HG03521 (cell line): ENCODE measurements around the gene VILL.
A peak's percentile ranks its signal among the peaks of the same experiment; 100 is the strongest.
"Not testable (repeated sequence)": the region's sequence is repeated elsewhere in the genome, so short reads cannot be mapped to it uniquely, and the experiment has no call there.

Experiments used
- ATAC-seq: cut with Tn5 transposase; IDR thresholded peaks from one replicate; pipeline ENCODE4 v1.9.1; 2021; ENCODE audit warnings: mild to moderate bottlenecking, moderate library complexity; ENCODE audit not compliant: unreplicated experiment

The VILL gene

DNA sequence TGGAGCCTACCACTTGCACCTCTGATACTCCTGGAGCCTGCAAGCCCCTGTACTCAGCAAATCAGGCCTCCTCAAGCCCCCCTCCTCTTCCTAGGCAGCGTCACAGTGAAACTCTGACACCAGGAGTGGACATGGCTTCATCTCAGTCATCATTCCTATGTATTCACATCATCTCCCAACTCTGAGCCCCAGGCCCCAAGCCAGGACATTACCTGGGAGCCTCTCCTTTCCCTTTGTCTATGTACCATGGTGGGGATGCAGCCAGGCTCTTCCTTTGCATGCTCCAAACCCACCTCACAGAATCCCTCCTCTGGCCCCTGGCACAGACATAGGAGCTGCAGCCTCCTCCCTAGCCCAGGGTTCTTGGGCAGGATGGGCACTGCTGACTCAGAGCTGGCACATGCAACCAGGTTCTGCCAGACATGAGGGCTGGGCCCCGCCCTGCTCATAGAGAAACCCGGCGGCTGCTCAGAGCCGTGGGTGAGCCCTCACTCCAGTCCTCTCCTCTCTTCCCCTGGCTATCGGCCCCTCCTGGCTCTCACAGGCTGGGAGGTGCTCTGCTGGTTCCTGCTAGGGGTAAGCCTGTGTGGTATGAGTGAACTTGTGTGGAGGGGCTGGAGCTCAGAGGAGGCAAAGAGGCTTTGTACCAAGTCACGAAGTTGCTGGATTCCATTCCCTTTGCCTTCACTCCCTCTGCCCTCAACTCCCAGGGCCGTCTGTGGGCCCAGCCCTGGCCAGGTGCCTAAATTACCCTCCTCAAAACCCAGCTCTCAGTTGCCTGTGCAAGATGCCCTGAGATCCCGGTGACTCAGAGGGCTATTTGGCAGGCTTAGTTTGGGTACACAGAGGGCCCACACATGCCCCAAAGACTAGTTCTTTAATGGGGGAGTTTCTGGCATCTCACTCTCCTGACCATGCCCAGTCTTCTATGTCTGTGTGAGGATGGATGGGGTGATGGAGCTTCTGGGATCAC lies 40.7 kb downstream of the VILL start:
- no peak for ATAC-seq

DNA sequence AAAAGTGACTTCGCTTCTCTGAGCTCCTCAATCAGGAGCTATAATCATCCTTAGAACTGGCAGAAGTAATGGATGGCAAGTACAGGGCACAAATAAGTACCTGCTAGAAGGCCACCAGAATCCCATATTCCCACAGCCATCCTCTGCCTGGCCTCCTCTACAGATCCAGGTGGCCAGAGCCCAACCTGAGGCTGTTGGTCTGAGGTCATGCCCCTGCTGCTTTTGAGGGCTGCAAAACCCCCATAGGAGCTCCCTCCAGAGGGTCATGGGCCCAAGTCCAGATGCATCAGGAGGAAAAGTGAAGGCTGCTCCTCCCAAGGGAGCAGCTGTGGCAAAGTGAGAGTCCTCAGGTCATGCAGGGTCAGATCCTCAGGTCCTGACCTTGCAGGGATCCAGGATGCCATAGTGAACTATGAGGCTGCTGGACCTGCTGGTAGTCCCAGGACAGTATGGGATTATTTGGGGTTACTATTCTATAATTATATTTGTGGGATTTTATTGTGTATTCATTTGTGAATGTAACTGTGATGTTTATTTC lies 41.8 kb downstream of the VILL start:
- no peak for ATAC-seq

DNA sequence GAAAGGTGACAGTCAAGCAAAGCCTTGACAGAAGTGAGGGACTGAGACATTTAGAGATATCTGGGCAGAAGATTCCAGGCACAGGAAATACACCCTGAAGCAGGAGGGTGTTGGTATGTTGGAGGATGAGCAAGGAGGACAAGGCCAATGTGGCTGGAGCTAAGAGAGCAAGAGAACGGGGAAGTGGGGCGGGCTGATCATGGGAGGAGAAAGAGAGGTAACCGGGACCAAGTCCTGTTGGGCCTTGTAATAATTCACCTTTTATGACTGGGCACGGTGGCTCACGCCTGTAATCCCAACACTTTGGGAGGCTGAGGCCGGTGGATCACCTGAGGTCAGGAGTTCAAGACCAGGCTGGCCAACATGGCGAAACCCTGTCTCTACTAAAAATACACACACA lies 43.0 kb downstream of the VILL start:
- not testable (repeated sequence) for ATAC-seq

DNA sequence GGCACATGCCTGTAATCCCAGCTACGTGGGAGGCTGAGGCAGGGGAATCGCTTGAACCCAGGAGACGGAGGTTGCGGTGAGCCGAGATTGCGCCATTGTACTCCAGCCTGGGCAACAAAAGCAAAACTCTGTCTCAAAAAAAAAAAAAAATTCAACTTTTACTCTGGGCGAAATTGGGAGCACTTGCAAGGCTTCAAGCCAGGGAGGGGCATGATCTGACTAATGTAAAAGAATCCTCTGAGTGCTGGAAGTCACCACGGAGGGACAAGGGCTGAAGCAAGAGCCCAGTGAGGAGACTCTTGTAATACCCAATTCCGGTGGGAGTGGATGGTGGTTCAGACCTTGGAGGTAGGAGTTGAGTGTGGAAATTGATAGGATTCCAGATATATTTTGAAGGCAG lies 43.7 kb downstream of the VILL start:
- not testable (repeated sequence) for ATAC-seq

DNA sequence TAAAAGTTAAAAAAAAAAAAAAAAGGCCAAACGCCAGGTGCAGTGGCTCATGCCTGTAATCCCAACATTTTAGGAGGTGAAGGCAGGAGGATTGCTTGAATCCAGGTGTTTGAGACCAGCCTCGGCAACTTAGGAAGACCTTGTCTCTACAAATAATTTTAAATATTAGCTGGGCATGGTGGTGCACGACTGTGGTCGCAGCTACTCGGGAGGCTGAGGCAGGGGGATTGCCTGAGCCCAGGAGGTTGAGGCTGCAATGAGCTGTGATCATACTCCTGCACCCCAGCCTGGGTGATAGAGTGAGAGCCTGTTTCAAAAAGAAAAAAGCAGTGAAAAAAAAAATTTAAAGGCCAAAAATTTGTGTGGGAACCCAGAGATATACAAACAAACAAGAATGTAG lies 45.7 kb downstream of the VILL start:
- no peak for ATAC-seq

DNA sequence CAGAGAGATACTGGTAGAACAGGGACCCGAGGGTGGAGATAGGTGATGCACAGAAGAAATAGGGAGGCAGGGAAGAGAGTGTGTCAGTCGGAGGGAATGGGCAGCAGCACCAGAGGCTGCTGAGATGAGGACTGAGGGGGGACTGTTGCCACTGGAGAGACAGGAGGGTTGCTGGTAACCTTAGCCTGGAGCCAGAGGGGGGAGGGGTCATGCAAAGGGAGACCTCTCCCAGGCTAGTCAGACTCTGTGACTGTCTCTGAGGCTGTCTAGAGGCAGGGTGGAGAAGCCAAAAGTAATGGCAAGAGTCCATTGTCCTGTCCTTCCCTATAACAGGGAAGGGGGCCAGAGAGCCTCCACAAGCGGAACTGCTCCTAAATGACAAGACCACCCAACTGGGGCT lies 46.3 kb downstream of the VILL start:
- ATAC-seq = no peak

DNA sequence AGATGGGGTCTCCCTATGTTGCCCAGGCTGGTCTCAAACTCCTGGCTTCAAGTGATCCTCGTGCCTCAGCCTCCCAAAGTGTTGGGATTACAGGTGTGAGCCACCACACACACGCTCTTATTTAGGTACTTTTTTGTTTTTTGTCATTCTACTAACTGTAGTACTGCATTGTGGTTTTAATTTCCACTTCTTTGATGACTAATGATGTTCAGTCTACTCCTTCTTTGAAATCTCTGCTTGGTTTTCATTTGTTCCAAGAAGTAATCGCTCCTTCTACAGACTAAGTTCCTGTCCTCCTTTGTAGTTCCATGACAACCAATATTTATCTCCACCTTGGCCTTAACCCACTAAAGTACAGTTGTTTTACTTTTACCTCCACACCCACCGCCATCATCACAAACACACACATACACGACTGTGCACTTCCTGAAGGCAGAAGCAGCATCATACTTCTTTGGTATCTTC lies 47.9 kb downstream of the VILL start:
- ATAC-seq = no peak

DNA sequence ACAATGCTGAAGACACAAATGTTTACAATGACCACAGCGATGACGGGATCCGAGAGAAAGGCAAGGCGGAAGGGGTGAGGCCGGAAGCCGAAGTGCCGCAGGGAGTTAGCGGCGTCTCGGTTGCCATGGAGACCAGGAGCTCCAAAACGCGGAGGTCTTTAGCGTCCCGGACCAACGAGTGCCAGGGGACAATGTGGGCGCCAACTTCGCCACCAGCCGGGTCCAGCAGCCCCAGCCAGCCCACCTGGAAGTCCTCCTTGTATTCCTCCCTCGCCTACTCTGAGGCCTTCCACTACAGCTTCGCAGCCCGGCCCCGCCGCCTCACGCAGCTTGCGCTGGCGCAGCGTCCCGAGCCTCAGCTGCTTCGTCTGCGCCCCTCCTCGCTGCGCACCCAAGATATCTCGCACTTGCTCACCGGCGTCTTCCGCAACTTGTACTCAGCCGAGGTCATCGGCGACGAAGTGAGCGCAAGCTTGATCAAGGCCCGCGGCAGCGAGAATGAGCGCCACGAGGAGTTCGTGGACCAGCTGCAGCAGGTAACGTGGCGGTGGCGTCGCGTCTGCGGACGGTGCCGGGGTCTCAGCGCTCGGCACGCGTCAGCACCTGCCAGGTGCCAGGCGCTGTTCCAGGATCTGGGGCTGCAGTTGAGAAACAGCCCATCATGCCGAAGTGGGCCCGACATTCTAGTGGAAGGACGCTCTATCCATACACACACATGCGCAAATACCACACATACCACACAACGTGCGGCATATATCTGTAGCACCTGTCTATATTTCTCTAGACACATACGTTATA lies 48.7 kb downstream of the VILL start, which contains the start of gene DLEC1:
TSS of gene DLEC1 (plus strand) at position 108 of the 798 bp plus-strand sequence. CDS start at position 126, 18 bp downstream.
- ATAC-seq = peak; percentile 76

DNA sequence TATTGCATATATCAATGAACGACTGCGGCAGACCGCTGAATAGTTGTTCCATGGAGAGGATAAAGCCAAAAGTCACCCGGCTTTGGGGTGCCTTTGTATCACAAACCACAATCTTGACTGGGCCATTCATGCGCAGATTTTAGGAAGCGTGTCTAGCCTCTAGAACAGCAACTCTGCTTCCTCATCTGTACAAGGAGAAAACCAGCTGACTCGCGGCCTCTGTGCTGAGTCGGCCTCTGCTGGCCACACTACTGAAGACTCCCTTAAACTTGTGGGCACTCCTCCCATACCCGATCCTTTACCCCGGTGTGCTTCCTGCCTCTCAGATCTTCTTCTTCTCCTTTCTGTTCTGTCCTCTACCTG lies 49.3 kb downstream of the VILL start:
- ATAC-seq = peak; percentile 40

DNA sequence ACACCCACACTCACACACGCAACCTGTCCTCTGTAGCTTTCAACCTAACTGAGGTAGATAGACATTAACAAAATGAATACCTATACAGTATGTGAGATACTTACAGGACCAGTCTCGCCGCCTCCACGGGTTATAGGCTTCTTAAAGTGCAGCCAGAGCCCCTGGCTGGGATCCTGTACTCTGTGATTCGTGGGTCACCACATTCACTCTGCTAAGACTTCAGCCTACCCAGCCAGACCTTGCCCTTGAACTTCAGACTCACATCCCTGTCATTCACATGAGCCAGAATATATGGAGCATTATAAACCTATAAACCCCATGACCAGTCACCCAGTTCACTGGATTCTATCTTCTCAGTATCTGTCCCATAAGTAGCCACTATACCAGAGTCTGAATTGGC lies 49.8 kb downstream of the VILL start:
- no peak for ATAC-seq

DNA sequence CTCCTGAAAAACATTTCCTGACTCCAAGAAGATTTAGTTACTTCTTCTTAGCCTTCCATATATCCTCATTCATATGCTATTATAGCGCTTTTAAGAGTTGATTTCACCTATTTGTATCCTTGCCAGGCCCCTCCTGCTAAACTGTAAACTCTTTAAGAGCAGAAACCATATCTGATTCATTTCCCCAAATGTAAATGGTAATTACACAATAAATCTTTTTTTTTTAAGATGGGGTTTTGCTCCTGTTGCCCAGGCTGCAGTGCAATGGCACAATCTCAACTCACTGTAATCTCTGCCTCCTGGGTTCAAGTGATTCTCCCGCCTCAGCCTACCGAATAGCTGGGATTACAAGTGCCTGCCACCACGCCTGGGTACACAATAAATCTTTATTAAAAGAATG lies 52.9 kb downstream of the VILL start:
- no peak for ATAC-seq

DNA sequence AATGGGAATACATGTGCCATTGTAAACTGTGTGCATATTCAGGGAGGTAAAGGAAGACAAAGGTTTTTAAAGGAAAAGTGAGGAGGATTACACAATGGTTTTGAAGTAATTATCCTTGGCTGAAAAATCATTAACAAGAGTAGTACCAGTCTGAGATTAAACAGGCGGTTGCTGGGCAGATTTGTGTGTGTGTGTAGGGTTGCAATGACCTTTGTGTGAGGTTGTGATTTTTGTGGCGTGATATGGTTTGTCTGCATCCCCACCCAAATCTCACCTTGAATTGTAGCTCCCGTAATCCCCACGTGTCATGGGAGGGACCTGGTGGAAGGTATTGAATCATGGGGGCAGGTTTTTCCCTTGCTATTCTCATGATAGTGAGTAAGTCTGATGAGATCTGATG lies 55.4 kb downstream of the VILL start:
- no peak for ATAC-seq

DNA sequence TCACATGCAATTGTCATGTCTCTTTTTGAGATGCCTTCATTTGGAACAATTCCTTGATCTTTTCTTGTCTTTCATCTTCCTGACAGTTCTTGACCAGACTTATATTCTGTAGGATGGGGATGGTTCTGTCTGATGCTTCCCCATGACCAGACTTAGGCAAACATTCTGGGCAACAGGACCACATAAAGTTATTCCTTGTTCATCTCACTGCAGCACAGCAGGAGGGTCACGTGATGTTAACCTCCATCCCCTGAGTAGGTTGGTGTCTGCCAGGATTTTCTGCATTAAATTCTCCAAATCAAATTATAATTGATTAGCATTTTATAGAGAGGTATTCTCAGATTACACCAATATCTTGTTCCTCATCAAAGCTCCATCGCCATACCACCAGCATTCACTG lies 56.2 kb downstream of the VILL start:
- ATAC-seq = no peak

DNA sequence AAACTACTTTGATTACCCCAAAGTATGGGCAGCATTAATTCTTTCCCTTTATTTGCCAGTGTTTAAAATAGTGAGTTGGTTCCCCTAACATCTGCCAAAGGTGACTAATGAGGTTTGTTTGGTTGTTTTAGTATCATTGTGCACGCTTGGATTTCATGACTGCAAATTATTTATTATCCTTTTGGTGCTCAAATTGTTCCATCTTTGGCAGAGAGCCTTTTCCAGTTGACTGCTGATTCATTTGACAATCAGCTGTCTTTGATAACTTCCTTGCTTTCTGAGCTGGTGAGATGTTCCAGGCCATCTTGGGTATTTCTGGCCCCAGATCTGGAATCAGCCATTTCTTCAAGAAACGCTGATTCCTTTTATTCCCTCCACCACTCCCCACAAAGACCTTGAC lies 57.3 kb downstream of the VILL start:
- no peak for ATAC-seq

DNA sequence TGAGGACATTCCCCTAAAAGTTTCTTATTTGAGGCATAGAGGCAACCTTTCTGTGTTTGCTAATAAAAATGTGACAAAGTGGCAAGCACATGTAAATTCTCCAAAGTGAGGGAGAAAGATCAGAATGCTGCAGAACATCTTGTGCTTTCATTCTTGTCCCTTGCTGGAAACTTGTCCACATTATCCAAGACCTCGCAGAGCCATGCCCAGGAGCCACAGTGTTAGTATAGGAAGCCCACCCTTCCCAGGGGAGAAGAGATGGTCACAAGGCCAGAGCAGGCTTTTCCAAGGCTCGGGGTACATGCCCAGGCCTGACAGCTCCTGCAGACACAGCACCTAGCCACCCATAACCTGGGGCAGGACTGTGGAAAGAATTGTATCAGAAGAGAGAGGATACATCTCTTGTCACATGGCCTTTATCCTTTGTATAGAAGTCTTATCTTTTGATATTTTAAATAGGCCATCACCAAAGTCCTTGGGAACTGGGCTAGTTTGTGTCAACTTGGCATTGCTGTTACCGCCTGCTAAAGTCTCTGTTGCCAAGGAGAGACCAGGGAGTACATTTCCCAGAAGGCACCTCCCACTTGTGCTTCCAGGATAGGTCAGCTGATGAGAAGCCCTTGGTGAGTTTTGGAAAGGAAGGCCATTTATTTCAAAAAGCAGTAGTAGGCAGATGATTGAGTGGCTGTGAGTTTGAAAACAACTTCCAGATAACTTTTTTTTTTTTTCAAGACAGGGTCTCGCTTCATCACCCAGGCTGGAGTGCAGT lies 59.0 kb downstream of the VILL start:
- no peak for ATAC-seq

DNA sequence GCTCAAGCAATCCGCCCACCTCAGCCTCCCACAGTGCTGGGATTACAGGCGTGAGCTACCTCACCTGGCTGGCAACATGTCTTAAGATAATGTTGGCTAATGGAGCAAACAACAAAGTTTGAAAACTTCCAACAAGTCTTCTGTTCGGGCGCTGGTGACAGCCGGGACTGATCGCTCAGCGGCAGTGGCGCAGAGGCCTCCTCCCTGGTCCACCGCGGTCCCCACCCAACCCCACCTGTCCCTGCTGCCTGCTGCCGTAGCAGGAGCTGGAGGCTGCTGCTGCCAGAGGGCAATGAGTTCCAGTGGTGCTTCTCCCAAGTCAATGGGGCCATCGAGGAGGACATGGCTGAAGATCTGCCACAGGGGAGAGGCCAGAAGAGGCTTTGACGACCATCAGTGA lies 60.5 kb downstream of the VILL start:
- no peak for ATAC-seq

DNA sequence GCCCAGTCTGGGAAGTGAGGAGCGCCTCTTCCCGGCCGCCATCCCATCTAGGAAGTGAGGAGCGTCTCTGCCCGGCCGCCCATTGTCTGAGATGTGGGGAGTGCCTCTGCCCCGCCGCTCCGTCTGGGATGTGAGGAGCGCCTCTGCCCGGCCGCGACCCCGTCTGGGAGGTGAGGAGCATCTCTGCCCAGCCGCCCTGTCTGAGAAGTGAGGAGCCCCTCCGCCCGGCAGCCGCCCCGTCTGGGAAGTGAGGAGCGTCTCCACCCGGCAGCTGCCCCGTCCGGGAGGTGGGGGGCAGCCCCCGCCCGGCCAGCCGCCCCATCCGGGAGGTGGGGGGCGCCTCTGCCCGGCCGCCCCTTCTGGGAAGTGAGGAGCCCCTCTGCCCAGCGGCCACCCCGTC lies 62.7 kb downstream of the VILL start:
- ATAC-seq = not testable (repeated sequence)

DNA sequence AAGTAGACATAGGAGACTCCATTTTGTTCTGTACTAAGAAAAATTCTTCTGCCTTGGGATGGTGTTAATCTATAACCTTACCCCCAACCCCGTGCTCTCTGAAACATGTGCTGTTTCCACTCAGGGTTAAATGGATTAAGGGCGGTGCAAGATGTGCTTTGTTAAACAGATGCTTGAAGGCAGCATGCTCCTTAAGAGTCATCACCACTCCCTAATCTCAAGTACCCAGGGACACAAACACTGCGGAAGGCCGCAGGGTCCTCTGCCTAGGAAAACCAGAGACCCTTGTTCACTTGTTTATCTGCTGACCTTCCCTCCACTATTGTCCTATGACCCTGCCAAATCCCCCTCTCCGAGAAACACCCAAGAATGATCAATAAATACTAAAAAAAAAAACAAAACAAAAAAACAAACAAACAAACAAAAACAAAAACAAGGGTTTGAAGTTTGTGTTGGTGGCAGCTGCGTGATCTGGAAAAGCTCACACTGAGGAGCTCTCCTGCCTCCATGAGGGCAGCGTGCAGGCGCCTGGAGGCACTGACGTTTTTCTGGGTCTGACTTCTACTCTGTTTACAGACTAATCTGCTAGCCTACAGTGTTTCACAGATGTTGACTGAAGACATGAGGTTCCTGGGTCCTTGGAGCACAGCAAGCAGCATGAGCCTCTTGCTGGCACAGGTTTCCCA lies 63.4 kb downstream of the VILL start:
- not testable (repeated sequence) for ATAC-seq

DNA sequence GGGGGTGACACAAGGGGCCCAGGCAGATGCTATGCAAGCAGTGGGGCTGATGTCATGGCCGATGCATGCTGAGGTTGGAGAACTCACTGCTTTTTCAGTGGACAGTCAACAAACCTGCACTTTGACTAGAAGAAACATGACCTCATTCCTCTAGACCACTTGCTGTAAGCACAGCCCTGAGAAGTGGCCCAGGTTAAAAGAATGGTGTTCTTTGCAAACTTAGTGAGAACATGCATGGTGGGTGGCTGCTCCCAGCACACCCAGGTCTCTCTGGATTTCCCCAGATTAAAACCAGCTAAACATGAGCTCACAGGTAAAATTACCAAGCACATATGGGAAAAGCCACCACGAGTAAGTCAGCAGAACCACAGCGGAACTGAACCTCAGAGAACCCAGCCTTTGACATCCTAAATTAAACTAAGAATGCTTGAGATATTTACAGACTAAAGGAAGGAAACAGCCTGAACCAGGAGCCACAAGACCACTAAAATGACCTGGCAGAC lies 64.0 kb downstream of the VILL start:
- ATAC-seq = no peak
